ENCODE measurements around the gene CDH15. TPM values are rescaled to one million over a fixed set of nuclear protein-coding genes. Genes with fewer than 3 reads are reported as not detected.

The CDH15 gene
- total RNA-seq, 1 experiment from 2014 or later, result 0.17 TPM

DNA sequence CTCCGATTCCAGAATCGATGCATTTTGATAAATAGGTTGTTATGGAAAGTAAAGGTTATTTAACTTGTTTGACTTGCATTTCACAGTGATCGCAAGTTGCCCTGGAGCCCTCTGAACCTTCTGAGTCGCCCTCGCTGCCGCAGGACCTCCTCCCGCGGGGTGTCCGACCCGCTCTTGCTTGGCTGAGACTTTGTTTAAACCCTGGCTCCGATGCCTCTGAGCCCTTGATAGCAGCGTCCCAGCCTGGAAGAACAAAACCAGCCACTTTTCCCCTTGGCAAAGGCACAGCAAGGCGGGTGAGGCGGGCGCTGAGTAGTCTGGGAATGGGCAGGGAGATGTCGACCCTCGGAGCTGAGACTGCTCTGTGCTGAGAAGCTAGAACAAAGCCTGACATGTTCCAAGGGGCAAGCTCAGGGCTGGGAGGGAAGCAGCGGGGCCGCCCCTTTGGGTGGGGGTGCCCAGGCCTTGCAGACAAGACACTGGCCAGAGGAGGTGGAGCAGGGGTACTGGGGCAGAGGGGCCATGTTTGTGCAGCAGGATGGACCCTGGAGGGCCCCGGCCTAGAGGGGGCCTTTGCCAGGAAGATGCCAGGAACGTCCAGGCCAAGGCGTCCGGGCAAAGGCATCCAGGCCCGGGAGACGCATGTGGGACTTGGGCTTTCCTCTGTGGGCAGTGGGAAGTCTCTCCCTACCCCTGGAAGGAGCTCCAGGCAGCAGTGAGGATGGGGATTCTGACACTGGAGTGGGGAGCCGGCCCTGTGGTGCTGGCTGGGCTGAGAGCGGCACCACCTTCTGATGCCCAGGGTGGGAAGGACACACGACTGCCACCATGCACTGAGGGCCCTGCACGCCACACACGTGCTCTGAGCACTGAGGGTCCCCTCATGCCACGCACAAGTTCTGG is 30.3 kb upstream of the CDH15 start:
- no peak for DNase-seq (ENCODE audit: extremely low read depth, low read depth)

DNA sequence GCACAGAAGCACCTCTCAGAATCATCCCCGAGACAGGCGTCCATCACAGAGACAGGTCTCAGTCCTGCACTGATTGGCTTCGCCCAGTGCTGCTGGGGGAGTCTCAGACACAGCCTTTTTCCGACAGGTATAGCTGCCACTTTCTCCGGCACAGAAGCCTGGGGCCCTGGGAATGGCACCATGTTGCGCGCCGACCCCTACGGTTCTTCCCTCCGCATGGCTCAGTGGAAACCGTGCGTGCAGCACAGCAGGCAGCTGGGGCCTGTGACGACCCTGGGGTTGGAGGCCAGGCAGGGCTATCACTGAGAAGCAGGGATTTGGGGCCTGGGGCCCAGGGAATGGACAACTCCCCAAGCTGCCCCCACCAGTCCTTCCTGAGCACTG is 29.7 kb upstream of the CDH15 start:
- no peak for DNase-seq (ENCODE audit: extremely low read depth, low read depth)

DNA sequence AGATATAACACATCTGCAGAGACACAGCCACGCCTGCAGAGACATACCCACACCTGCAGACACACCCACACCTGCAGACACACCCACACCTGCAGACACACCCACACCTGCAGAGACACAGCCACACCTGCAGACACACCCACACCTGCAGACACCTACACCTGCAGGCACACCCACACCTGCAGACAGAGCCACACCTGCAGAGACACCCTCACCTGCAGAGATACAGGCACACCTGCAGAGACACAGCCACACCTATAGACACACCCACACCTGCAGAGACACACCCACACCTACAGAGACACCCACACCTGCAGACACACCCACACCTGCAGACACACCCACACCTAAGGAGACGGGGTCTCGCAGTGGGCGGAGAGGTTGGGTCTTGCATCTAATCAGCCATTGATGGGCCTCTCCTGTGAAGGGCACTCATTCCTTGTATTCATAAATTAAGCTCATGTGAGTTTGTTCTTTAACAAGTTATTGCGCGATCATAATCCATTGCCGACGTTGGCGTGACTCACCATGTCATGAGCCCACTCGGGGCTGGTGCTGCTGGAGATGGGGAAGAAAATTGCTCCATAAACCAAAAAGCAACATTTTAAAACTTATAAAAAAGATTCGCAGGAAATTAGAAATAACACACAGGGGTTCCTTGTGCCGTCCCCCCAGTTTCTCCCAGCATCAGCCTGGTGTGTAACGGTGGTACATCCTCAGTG is 28.9 kb upstream of the CDH15 start:
- DNase-seq (ENCODE audit: extremely low read depth, low read depth), result no peak

DNA sequence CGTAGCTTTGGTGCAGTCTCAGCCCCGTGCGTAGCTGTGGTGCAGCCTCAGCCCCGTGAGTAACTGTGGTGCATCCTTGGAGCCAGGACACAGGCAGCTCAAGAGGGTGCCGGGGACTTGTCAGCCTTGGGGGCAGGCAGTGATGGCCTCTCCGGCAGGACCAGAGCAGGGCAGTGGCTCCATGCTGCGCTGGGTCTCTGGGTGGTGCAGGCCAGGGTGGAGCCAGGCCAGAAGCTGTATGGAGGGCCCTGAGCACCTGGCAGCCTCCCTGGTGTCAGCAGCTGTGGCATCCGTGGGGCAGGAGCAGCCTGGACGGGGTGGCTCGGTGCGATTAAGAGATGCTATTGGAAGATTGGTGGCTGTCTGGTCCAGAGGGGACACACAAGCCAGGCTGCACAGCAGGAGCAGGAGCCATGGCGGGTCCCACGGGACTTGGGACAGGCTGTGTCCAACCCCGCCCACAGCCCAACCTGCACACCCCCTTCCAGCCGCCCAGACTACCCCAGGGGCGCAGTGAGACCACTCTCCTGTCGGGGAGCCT is 28.3 kb upstream of the CDH15 start:
- no peak for DNase-seq (ENCODE audit: extremely low read depth, low read depth)

DNA sequence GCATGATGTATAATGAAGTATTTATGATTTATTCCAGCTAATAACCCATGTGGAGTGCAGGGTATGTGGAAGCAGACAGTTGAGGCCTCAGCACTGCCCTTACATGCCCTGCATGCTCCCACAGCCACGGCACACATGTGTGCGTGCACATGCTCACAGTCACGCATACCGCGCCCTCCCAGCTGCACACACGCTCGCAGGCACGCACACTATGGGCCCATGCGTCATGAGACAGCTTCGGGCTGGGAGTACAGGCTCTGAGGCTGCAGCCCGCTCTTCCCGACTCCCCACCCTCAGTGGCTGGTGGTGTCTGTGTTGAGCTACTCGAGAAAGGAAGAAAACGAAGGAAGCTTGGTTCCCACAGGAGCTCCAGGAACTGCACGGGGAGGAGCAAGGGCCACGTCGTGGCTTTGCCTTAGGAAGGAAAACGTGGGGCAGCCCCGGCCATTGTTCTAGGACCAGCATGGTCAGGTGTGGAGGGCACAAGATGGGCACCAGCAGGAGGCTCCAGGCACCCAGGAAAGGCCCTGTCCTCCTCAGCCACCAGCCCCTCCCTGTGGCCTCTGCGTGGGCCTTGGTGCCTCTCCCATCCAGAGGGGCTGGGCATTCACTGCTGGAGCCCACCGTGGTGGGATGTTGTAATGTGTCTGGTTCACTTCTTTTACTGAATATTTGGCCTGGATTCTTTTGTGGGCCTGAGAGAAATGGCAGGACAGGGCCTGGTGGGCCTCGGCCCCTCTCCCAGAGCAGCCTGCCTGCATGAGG is 27.5 kb upstream of the CDH15 start:
- DNase-seq (ENCODE audit: extremely low read depth, low read depth), result no peak

DNA sequence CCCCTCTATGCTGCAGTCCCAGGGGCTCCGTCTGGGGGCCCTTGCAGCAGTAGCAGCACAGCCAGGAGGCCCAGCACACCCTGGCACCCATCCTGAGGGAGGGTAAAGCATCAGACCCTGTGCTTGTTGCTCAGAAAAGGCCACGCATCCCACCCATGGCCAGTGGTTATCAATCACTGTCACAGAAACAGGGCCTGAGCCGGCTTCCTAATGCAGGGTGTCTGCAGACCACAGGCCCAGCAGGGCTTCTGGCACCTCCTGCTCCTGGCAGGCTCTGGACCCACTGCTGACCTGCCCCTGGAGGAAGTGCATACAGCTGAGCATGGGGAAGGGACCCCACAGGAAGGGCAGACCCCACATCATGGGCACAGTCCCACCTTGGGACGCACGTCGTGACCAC is 26.9 kb upstream of the CDH15 start:
- DNase-seq (ENCODE audit: extremely low read depth, low read depth), result no peak

DNA sequence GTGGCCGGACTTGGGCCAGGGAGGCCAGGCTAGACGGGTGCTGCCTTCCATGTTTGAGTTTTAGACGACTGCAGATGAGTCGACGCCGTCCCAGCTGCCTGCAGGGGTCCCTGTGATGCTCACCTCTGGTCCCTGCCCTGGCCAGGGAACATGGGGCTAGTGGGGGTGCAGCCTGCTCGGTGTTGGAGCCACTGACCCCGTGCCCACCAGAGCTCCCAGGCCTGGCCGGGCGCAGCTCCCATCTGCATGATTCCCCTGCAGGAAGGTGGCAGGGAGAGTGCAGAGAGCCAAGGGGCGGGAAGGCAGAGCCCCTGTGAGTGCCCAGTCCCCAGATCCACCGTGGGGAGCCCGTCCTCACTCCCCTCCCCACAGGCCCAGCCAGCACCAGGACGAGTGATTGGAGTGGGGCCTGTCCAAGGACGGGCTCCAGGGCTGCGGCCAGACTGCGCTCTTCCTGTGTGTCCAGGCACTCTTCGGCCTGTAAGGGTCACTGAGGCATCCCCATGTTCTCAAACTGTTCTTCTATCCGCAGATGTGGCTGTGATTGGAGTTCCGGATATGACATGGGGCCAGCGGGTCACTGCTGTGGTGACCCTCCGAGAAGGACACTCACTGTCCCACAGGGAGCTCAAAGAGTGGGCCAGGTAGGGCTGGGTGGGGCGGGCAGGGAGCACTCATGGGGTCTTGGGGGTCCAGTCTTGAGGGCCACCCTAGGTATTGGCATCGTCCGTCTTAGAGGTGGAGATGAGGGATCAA is 26.0 kb upstream of the CDH15 start:
- DNase-seq (ENCODE audit: extremely low read depth, low read depth), result no peak

DNA sequence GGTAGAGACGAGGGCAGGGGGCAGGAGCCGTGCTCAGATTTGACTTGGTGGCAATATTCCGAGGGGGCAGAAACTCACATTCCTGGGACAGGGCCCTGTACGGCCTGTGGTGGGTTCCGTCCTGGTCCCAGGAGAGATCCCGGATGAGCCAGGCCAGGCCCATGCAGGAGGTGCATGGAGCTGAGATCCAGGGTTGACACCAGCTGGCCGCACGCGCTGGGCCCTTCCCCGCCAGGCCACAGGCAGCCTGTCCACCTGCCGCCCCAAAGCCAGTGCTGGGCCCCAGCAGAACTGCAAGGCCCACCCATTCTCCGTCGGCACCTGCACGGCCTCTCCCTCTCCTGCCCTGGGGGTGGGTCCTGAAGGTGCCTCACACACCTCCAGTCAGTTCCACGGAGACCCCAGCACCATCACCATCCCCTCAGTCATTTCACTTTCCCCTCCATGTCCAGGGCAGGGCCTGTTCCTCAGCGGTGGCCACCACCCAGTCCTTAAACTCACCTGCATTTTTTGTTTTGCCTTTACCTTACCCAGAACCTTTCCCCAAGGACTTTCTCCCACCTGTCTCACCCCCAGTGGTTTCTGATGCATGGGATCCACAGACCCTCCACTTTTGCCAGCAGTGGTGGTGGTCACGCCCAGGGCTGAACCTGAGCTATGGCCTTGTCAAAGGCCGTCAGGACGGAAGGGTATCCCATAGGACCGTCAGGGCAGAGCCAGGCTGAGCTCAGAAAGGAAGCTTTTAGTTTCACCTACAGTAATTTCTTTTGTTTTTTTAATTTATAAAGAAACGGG is 25.1 kb upstream of the CDH15 start:
- DNase-seq (ENCODE audit: extremely low read depth, low read depth), result no peak

DNA sequence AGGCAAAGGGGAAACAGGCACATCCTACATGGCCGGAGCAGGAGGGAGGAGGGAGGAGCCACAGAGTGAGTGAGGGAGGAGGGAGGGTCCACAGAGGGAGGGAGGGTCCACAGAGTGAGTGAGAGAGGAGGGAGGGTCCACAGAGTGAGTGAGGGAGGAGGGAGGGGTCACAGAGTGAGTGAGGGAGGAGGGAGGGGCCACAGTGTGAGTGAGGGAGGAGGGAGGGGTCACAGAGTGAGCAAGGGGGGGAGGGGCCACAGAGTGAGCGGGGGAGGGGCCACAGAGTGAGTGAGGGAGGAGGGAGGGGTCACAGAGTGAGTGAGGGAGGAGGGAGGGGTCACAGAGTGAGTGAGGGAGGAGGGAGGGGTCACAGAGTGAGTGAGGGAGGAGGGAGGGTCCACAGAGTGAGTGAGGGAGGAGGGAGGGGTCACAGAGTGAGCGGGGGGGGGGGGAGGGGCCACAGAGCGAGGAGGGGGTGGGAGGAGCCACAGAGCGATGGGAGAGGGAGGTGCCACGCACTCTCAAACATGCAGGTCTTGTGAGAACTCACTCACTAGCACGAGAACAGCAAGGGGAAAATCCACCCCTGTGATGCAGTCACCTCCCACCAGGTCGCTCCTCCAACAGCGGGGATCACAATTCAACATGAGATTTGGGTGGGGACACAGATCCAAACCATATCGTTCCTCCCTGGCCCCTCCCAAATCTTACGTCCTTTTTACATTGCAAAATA is 24.3 kb upstream of the CDH15 start:
- DNase-seq (ENCODE audit: extremely low read depth, low read depth), result no peak

DNA sequence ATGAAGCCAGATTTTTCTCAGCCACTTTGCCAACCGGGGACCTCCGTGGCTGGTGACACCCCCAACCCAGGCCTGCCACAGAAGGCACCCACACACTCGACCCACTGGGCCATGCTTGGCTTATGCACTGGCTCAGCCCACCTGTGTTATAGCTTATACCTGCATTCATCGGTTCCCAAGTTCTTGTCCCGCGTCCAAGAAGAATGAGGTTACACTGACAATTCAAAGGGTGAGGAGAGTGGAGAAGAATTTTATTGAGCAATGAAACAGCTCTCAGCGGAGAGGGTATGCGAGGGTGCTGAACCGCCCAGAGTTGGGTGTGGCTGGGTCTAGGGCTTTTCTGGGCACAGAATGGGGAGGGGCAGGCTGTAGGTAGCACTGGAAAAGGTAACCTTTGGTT is 22.2 kb upstream of the CDH15 start:
- no peak for DNase-seq (ENCODE audit: extremely low read depth, low read depth)

DNA sequence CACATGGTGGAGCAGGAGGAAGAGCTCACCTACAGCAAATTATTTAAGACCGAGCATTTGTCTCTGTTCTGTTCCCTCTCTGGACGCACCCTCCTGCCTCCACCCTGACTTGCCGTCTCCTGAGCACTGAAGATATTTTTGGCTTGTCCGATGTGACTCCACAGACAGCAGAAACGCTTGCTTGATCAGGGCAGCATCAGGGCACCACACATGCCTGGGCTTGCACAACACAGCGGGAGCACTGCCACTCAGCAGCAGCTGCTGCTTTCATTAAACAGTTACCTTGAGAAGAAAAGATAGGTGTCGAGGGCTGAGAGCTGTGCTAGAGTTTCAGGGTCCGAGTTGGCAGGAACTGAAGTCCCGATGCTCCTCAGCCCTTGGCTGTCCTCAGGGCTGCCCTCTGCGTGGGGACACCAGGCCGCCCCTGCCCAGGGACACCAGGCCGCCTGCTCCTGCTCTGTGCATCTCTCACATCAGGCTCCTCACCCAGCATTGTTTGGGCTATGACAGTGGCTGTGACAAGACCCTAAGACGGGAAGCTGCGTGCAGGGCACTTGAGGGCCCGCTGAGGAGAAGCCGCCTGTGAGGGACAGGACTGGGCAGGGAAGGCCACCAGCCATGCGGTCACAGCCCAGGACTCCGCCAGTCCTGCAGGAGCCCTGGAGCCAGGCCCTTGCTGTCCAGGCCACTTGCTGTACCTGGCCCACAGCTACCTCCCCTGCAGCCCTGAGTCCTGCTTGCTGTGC is 21.3 kb upstream of the CDH15 start:
- DNase-seq (ENCODE audit: extremely low read depth, low read depth), result no peak

DNA sequence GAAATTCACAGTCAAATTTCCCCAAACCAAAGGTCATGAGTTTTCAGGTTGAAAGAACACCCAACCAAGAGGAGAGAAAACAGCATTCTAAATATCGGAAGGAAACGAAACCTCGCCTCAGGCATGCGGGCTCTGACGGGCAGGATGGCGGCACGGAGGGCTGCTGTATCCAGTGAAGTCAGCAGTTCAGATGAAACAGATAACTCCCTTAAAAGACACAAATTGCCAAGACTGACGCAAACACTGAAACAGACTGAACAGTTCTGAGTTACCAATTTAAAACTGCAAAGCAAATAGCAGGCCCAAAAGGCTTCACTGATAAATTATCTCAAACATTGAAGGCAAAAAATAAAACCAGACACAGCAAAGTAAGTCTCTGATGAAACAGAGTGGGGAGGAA is 20.6 kb upstream of the CDH15 start:
- no peak for DNase-seq (ENCODE audit: extremely low read depth, low read depth)

DNA sequence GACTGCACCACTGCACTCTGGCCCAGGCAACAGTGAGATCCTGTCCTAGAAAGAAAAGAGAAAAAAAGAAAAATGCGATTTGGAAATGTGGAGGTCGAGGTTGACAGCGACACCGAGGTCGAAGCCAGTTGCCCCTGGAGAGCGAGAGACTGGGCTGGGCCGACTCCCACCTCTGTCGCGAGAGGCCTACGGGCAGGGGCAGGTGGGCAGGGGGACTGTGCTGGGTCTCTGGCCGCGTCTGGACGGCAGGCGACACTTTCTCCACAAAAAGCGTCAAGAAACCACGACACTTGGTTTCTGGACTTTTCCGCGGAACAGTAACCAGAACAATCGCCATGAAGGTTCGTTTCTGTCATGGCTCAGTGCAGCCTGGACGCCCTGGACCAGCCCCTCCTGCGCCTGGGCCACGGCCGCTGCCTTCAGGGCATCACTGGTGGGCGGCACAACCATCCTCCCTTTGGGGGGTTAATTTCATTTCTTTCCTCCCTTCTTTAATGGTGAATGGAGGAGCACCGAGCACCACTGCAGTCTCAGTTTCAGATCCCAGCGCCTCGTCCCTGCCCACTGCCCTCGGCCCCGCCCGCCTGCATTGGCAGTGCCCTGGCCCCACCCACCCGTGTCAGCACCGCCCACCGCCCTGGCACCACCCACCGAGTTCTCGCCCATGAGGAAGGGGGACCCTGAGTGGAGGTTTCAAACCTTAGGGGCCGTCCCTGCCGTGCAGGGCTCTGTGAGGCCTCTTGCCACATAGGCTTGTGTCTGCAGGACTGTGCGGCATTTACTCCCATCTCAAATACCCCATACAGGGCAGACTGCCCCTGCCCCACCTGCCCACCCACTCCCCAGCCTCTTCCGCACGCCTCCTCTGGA is 18.5 kb upstream of the CDH15 start:
- no peak for DNase-seq (ENCODE audit: extremely low read depth, low read depth)

DNA sequence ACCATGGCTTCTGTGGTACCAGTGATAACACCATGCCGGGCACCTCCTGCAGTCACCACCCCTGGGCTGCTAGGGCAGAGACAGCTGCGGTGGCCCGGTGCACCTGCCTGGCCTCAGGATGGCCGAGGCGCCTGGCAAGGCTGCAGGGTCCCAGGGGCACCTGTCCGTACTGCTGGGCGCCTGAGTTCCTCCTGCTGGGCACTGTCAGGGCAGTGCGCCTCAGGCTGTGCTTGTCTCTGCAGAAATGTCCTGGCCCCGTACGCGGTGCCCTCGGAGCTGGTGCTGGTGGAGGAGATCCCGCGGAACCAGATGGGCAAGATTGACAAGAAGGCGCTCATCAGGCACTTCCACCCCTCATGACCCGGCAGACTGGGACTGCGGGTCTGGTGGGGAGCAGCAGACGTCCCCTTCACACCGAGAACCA is 17.7 kb upstream of the CDH15 start:
- no peak for DNase-seq (ENCODE audit: extremely low read depth, low read depth)

DNA sequence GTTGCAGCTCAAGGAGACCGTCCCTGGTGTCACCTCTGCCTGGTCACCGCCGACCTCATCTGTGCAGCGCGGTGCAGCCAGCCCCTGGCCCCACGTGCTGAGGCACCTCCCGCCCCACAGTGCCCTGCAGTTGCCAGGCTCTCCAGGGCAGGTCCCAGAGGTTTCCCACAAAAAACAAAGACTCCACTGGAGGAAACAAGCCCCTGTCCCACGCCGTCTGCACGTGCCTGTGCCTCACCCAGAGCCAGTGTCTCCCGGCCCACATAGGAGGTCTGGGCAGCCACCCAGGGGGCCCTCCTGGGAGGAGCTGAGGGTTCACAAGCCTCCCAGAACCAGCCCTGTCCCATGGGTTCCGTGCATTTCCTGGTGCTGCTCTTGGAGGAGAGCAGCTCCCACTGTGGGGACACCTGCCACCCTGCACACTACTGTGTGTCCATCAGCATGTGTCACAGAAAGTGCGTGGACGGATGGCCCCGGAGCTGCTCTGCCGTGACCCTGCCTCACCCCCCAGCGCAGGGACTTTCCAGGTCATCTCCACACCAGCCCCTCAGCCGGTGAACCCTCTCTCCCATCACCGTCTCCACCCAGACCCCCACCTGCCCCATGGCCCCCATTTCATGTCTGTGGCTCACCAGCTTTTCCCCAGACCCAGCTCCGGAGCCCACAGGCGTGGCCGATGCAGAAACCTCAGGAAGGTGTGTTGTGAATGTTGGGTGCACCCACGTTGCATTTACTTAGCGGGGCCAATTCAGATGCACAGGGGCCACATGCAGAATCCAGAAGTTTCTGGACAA is 17.0 kb upstream of the CDH15 start:
- DNase-seq (ENCODE audit: extremely low read depth, low read depth), result no peak

DNA sequence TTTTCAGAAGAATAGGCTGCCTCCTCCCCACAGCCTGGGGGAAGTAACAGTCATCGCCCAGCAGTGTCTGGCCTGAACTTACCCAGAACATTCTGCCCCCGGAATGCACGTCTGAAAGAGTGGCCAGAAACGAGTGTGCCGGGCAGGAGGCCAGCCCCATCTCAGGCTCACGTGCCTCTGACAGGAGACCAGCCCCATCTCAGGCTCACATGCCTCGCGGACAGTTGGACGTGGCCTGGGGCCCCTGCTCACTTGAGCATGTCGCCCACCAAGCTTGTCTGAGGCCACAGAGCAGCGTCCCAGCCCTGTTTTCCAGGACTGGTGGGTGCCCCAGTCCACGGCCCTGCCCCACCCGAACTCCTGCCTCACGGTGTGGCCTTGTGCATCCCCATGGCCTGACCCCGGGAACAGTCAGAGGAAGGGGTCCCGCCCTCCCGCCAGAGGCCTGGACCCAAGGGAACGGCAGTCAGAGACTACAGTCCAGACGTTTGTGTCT is 16.3 kb upstream of the CDH15 start:
- DNase-seq (ENCODE audit: extremely low read depth, low read depth), result no peak

All from NCI-H460 (cell line).